GM19452 (cell line): ENCODE measurements around the gene ATP13A1.

ENCODE experiments used
- ATAC-seq: cut with Tn5 transposase; IDR thresholded peaks from one replicate; pipeline ENCODE4 v1.9.1; 2021; ENCODE audit not compliant: unreplicated experiment

The ATP13A1 gene

GRCh38 chr19:19645233-19645870 is 18.1 kb downstream of the ATP13A1 start:
- no peak for ATAC-seq

- ATAC-seq = no peak
Observed at GRCh38 chr19:19644054-19644388, 19.5 kb downstream of the ATP13A1 start.

- ATAC-seq = peak; percentile 67
Observed at GRCh38 chr19:19643158-19644053, 20.1 kb downstream of the ATP13A1 start, which contains the start of gene GMIP. Gene GMIP, minus strand, starts transcription at chr19:19643657. Its CDS starts 128 bp downstream, at chr19:19643529.

- ATAC-seq = peak; percentile 4
Observed at GRCh38 chr19:19642506-19643157, 20.8 kb downstream of the ATP13A1 start.

GRCh38 chr19:19637523-19638251 is 25.8 kb downstream of the ATP13A1 start:
- no peak for ATAC-seq

- no peak for ATAC-seq
Observed at GRCh38 chr19:19637186-19637522, 26.3 kb downstream of the ATP13A1 start.

- ATAC-seq = no peak
Observed at GRCh38 chr19:19636573-19637185, 26.8 kb downstream of the ATP13A1 start.

GRCh38 chr19:19635313-19635702 is 28.2 kb downstream of the ATP13A1 start:
- ATAC-seq = no peak

GRCh38 chr19:19634516-19635312 is 28.8 kb downstream of the ATP13A1 start:
- no peak for ATAC-seq

- ATAC-seq = no peak
Observed at GRCh38 chr19:19633711-19634515, 29.6 kb downstream of the ATP13A1 start.

GRCh38 chr19:19632661-19633060 is 30.8 kb downstream of the ATP13A1 start:
- ATAC-seq = no peak

GRCh38 chr19:19631346-19631745 is 32.1 kb downstream of the ATP13A1 start:
- ATAC-seq = no peak

GRCh38 chr19:19630426-19630825 is 33.0 kb downstream of the ATP13A1 start:
- no peak for ATAC-seq

GRCh38 chr19:19630062-19630414 is 33.4 kb downstream of the ATP13A1 start:
- ATAC-seq = no peak

GRCh38 chr19:19628501-19629134 is 34.9 kb downstream of the ATP13A1 start:
- peak; percentile 10 for ATAC-seq

GRCh38 chr19:19627621-19628500 is 35.6 kb downstream of the ATP13A1 start, which contains the start of gene LPAR2:
Gene LPAR2, minus strand, starts transcription at chr19:19628220. Its CDS starts 945 bp downstream, at chr19:19627275.
- peak; percentile 62 for ATAC-seq
